HG03060 (cell line): ENCODE results near the gene RPF1.

Experiments
- ATAC-seq: cut with Tn5 transposase; IDR thresholded peaks from one replicate; pipeline ENCODE4 v1.9.1; 2021; ENCODE audit warnings: low read depth, moderate number of reproducible peaks; ENCODE audit not compliant: unreplicated experiment

The RPF1 gene

GRCh38 chr1:84541679-84542078 is 62.6 kb downstream of the RPF1 start:
- no peak for ATAC-seq
